Tibial nerve (tissue), 4 donors: ENCODE data around the gene SPART.

Experiments
- EP300 ChIP-seq, 2 donors: sonication (generic); formaldehyde crosslinking; IDR thresholded peaks; one replicate each; pipeline ENCODE4 v1.6.1; 2017; ENCODE audit warnings: antibody characterized with exemption in 2 of 2, mild to moderate bottlenecking in 1 of 2
- TF ChIP-seq, protein P1 (sequence below), 5 experiments: fragments of 200-600 bp in 3 of 5; fragments of 450-650 bp in 2 of 5; sonication (generic) in 3 of 5; IDR thresholded peaks; one replicate each; pipeline ENCODE4 v1.5.1; 2016 to 2019; ENCODE audit warnings: antibody characterized with exemption in 5 of 5, mild to moderate bottlenecking in 3 of 5, moderate library complexity in 2 of 5

DNA sequence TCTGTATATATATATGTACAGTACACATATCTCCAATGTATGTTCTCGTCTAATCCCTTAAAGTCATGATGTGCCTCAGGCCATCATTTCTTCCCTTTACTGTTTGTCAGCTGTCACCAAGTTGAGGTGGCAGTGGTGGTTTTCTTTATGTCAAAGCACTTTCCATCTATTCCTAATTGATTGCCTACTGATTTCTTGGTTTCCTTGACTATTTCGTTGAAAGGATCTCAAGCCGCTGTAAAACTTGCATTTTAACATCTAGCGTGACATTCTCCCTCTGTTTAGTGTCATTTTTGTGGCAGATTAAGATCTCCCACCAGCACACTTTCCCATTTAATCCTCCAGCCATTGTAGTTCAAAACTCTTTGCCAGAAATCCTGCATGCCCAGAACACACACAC, 25.0 kb upstream of the SPART start:
- TF ChIP-seq, protein P1, sequence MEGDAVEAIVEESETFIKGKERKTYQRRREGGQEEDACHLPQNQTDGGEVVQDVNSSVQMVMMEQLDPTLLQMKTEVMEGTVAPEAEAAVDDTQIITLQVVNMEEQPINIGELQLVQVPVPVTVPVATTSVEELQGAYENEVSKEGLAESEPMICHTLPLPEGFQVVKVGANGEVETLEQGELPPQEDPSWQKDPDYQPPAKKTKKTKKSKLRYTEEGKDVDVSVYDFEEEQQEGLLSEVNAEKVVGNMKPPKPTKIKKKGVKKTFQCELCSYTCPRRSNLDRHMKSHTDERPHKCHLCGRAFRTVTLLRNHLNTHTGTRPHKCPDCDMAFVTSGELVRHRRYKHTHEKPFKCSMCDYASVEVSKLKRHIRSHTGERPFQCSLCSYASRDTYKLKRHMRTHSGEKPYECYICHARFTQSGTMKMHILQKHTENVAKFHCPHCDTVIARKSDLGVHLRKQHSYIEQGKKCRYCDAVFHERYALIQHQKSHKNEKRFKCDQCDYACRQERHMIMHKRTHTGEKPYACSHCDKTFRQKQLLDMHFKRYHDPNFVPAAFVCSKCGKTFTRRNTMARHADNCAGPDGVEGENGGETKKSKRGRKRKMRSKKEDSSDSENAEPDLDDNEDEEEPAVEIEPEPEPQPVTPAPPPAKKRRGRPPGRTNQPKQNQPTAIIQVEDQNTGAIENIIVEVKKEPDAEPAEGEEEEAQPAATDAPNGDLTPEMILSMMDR (IDR thresholded peaks at IDR 0.05) = no peak
- no peak for TF ChIP-seq EP300 (IDR thresholded peaks at IDR 0.05)
